Measurements from ENCODE around the gene BOC.

Gene BOC

GRCh38 chr3:113231391-113231790, 20.0 kb downstream of the BOC start:
- no peak for TF ChIP-seq CTCF (IDR thresholded peaks at IDR 0.05; ENCODE audit: extremely low read depth, insufficient read depth, missing control alignments)
- in situ Hi-C loops (cut with MboI; ENCODE audit: low pct_unique_long_range_greater_than_20kb, low sequenced_read_pairs, unreplicated experiment): no loop called here
- no peak for DNase-seq (ENCODE audit: low spot score)

GRCh38 chr3:113231827-113232253, 20.5 kb downstream of the BOC start:
- in situ Hi-C loops (cut with MboI; ENCODE audit: low pct_unique_long_range_greater_than_20kb, low sequenced_read_pairs, unreplicated experiment): no loop called here
- no peak for TF ChIP-seq CTCF (IDR thresholded peaks at IDR 0.05; ENCODE audit: extremely low read depth, insufficient read depth, missing control alignments)
- no peak for DNase-seq (ENCODE audit: low spot score)

- in situ Hi-C loops (cut with MboI; ENCODE audit: low pct_unique_long_range_greater_than_20kb, low sequenced_read_pairs, unreplicated experiment): no loop called here
- DNase-seq (ENCODE audit: low spot score): no peak
- no peak for TF ChIP-seq CTCF (IDR thresholded peaks at IDR 0.05; ENCODE audit: extremely low read depth, insufficient read depth, missing control alignments)
Measured at GRCh38 chr3:113232342-113232741, 21.0 kb downstream of the BOC start.

GRCh38 chr3:113233497-113233896, 22.1 kb downstream of the BOC start:
- in situ Hi-C loops (cut with MboI; ENCODE audit: low pct_unique_long_range_greater_than_20kb, low sequenced_read_pairs, unreplicated experiment): no loop called here
- no peak for DNase-seq (ENCODE audit: low spot score)
- TF ChIP-seq CTCF (IDR thresholded peaks at IDR 0.05; ENCODE audit: extremely low read depth, insufficient read depth, missing control alignments): no peak

- no peak for TF ChIP-seq CTCF (IDR thresholded peaks at IDR 0.05; ENCODE audit: extremely low read depth, insufficient read depth, missing control alignments)
- in situ Hi-C loops (cut with MboI; ENCODE audit: low pct_unique_long_range_greater_than_20kb, low sequenced_read_pairs, unreplicated experiment): no loop called here
- no peak for DNase-seq (ENCODE audit: low spot score)
Measured at GRCh38 chr3:113234028-113234427, 22.7 kb downstream of the BOC start.

GRCh38 chr3:113234688-113235260, 23.4 kb downstream of the BOC start:
- DNase-seq (ENCODE audit: low spot score): no peak
- no peak for TF ChIP-seq CTCF (IDR thresholded peaks at IDR 0.05; ENCODE audit: extremely low read depth, insufficient read depth, missing control alignments)
- in situ Hi-C loops (cut with MboI; ENCODE audit: low pct_unique_long_range_greater_than_20kb, low sequenced_read_pairs, unreplicated experiment): no loop called here

- no peak for TF ChIP-seq CTCF (IDR thresholded peaks at IDR 0.05; ENCODE audit: extremely low read depth, insufficient read depth, missing control alignments)
- in situ Hi-C loops (cut with MboI; ENCODE audit: low pct_unique_long_range_greater_than_20kb, low sequenced_read_pairs, unreplicated experiment): no loop called here
- no peak for DNase-seq (ENCODE audit: low spot score)
Measured at GRCh38 chr3:113238503-113238902, 27.1 kb downstream of the BOC start.
